ENCODE results near the gene C1orf94.
A peak's percentile ranks its signal among the peaks of the same experiment; 100 is the strongest.

Gene C1orf94

GRCh38 chr1:34213956-34214355 is 37.2 kb downstream of the C1orf94 start:
- Histone ChIP-seq H3K27me3 (ENCODE audit: insufficient read depth, insufficient read length) (no peaks in the 10 kb centered on the region), H3K4me3 (ENCODE audit: insufficient read length, low read depth) (no peak overlapping the region), H3K4me1 (ENCODE audit: insufficient read depth, insufficient read length) (no peaks in the 10 kb centered on the region), H3K9me3 (ENCODE audit: insufficient read depth, low read length) (no peaks in the 10 kb centered on the region), H3K9ac (ENCODE audit: insufficient read length, low read depth) (no peak overlapping the region), H3K36me3 (ENCODE audit: insufficient read depth, insufficient read length, low read length) (no peaks in the 10 kb centered on the region)
- no peak for DNase-seq (ENCODE audit: low read depth, low spot score)
- TF ChIP-seq YY1 (IDR thresholded peaks at IDR 0.05; ENCODE audit: insufficient read depth, insufficient read length), result no peak
- no peak for TF ChIP-seq ZNF274 (IDR thresholded peaks at IDR 0.05; ENCODE audit: low read depth, low read length)
- no peak for TF ChIP-seq SUZ12 (IDR thresholded peaks at IDR 0.05; ENCODE audit: extremely low read depth, insufficient read depth, insufficient read length)

GRCh38 chr1:34231441-34231840 is 54.7 kb downstream of the C1orf94 start:
- H3K36me3 ChIP-seq (ENCODE audit: insufficient read depth, insufficient read length, low read length), result no peaks in the 10 kb centered on the region
- no peak for DNase-seq (ENCODE audit: low read depth, low spot score)
- H3K9me3 ChIP-seq (ENCODE audit: insufficient read depth, low read length), result no peaks in the 10 kb centered on the region
- TF ChIP-seq SUZ12 (IDR thresholded peaks at IDR 0.05; ENCODE audit: extremely low read depth, insufficient read depth, insufficient read length), result no peak
- no peak for TF ChIP-seq YY1 (IDR thresholded peaks at IDR 0.05; ENCODE audit: insufficient read depth, insufficient read length)
- TF ChIP-seq ZNF274 (IDR thresholded peaks at IDR 0.05; ENCODE audit: low read depth, low read length), result no peak
- no peak overlapping the region for H3K9ac ChIP-seq (ENCODE audit: insufficient read length, low read depth)
- no peaks in the 10 kb centered on the region for H3K4me1 ChIP-seq (ENCODE audit: insufficient read depth, insufficient read length)
- no peaks in the 10 kb centered on the region for H3K27me3 ChIP-seq (ENCODE audit: insufficient read depth, insufficient read length)
- H3K4me3 ChIP-seq (ENCODE audit: insufficient read length, low read depth), result no peak overlapping the region

GRCh38 chr1:34235594-34235993 is 58.9 kb downstream of the C1orf94 start:
- no peak overlapping the region for H3K4me3 ChIP-seq (ENCODE audit: insufficient read length, low read depth)
- H3K27me3 ChIP-seq (ENCODE audit: insufficient read depth, insufficient read length), result no peaks in the 10 kb centered on the region
- TF ChIP-seq SUZ12 (IDR thresholded peaks at IDR 0.05; ENCODE audit: extremely low read depth, insufficient read depth, insufficient read length) (no peak), YY1 (IDR thresholded peaks at IDR 0.05; ENCODE audit: insufficient read depth, insufficient read length) (no peak)
- H3K9me3 ChIP-seq (ENCODE audit: insufficient read depth, low read length), result peaks cover 10% of the 10 kb centered on the region; the same call in 1 of the 2 replicates
- no peak for DNase-seq (ENCODE audit: low read depth, low spot score)
- no peaks in the 10 kb centered on the region for H3K36me3 ChIP-seq (ENCODE audit: insufficient read depth, insufficient read length, low read length)
- no peak overlapping the region for H3K9ac ChIP-seq (ENCODE audit: insufficient read length, low read depth)
- no peaks in the 10 kb centered on the region for H3K4me1 ChIP-seq (ENCODE audit: insufficient read depth, insufficient read length)

- Histone ChIP-seq H3K4me1 (ENCODE audit: insufficient read depth, insufficient read length) (no peaks in the 10 kb centered on the region), H3K36me3 (ENCODE audit: insufficient read depth, insufficient read length, low read length) (no peaks in the 10 kb centered on the region), H3K9ac (ENCODE audit: insufficient read length, low read depth) (no peak overlapping the region), H3K9me3 (ENCODE audit: insufficient read depth, low read length) (peaks cover 10% of the 10 kb centered on the region; the same call in 1 of the 2 replicates), H3K27me3 (ENCODE audit: insufficient read depth, insufficient read length) (no peaks in the 10 kb centered on the region), H3K4me3 (ENCODE audit: insufficient read length, low read depth) (no peak overlapping the region)
- no peak for DNase-seq (ENCODE audit: low read depth, low spot score)
- no peak for TF ChIP-seq ZNF274 (IDR thresholded peaks at IDR 0.05; ENCODE audit: low read depth, low read length)
- TF ChIP-seq SUZ12 (IDR thresholded peaks at IDR 0.05; ENCODE audit: extremely low read depth, insufficient read depth, insufficient read length), result no peak
These were observed 59.4 kb downstream of the C1orf94 start for GRCh38 chr1:34236089-34236488.

GRCh38 chr1:34237151-34237815 is 60.6 kb downstream of the C1orf94 start:
- no peaks in the 10 kb centered on the region for H3K4me1 ChIP-seq (ENCODE audit: insufficient read depth, insufficient read length)
- H3K27me3 ChIP-seq (ENCODE audit: insufficient read depth, insufficient read length), result no peaks in the 10 kb centered on the region
- H3K9me3 ChIP-seq (ENCODE audit: insufficient read depth, low read length), result peaks cover 10% of the 10 kb centered on the region; the same call in 1 of the 2 replicates
- no peaks in the 10 kb centered on the region for H3K36me3 ChIP-seq (ENCODE audit: insufficient read depth, insufficient read length, low read length)
- H3K4me3 ChIP-seq (ENCODE audit: insufficient read length, low read depth), result no peak overlapping the region
- H3K9ac ChIP-seq (ENCODE audit: insufficient read length, low read depth), result no peak overlapping the region
- DNase-seq (ENCODE audit: low read depth, low spot score), result no peak
- TF ChIP-seq YY1 (IDR thresholded peaks at IDR 0.05; ENCODE audit: insufficient read depth, insufficient read length) (no peak), SUZ12 (IDR thresholded peaks at IDR 0.05; ENCODE audit: extremely low read depth, insufficient read depth, insufficient read length) (no peak), ZNF274 (IDR thresholded peaks at IDR 0.05; ENCODE audit: low read depth, low read length) (no peak)

GRCh38 chr1:34245967-34246366 is 69.3 kb downstream of the C1orf94 start:
- no peaks in the 10 kb centered on the region for H3K36me3 ChIP-seq (ENCODE audit: insufficient read depth, insufficient read length, low read length)
- no peaks in the 10 kb centered on the region for H3K4me1 ChIP-seq (ENCODE audit: insufficient read depth, insufficient read length)
- no peak overlapping the region for H3K9ac ChIP-seq (ENCODE audit: insufficient read length, low read depth)
- no peaks in the 10 kb centered on the region for H3K27me3 ChIP-seq (ENCODE audit: insufficient read depth, insufficient read length)
- DNase-seq (ENCODE audit: low read depth, low spot score), result no peak
- H3K9me3 ChIP-seq (ENCODE audit: insufficient read depth, low read length), result no peaks in the 10 kb centered on the region
- no peak for TF ChIP-seq YY1 (IDR thresholded peaks at IDR 0.05; ENCODE audit: insufficient read depth, insufficient read length)
- H3K4me3 ChIP-seq (ENCODE audit: insufficient read length, low read depth), result no peak overlapping the region

- H3K9me3 ChIP-seq (ENCODE audit: insufficient read depth, low read length), result no peaks in the 10 kb centered on the region
- H3K9ac ChIP-seq (ENCODE audit: insufficient read length, low read depth), result no peak overlapping the region
- DNase-seq (ENCODE audit: low read depth, low spot score), result no peak
- H3K4me3 ChIP-seq (ENCODE audit: insufficient read length, low read depth), result peak overlapping the region; percentile 16
- no peaks in the 10 kb centered on the region for H3K36me3 ChIP-seq (ENCODE audit: insufficient read depth, insufficient read length, low read length)
- TF ChIP-seq ZNF274 (IDR thresholded peaks at IDR 0.05; ENCODE audit: low read depth, low read length), result no peak
- TF ChIP-seq YY1 (IDR thresholded peaks at IDR 0.05; ENCODE audit: insufficient read depth, insufficient read length), result no peak
- no peak for TF ChIP-seq SUZ12 (IDR thresholded peaks at IDR 0.05; ENCODE audit: extremely low read depth, insufficient read depth, insufficient read length)
- H3K27me3 ChIP-seq (ENCODE audit: insufficient read depth, insufficient read length), result no peaks in the 10 kb centered on the region
- no peaks in the 10 kb centered on the region for H3K4me1 ChIP-seq (ENCODE audit: insufficient read depth, insufficient read length)
These were observed 73.6 kb downstream of the C1orf94 start for GRCh38 chr1:34250342-34250741.

All from NT2/D1 (cell line).